HEK293T (cell line): ENCODE measurements around the gene PEAK1.
"Not testable (repeated sequence)": the region's sequence is repeated elsewhere in the genome, so short reads cannot be mapped to it uniquely, and the experiment has no call there.

Source experiments
- CTCF ChIA-PET: fragments of 350-600 bp; formaldehyde crosslinking; extraction: SDS; loops from one replicate; lab custom pipeline; 2021; ENCODE audit warnings: antibody characterized with exemption, inconsistent platforms; lab: Yijun Ruan, JAX
- POLR2A ChIA-PET: fragments of 350-600 bp; formaldehyde crosslinking; extraction: SDS; loops from one replicate; lab custom pipeline; 2020; ENCODE audit warnings: antibody characterized with exemption, inconsistent platforms; lab: Yijun Ruan, JAX
- DNase-seq: peaks from one replicate; pipeline ENCODE4 v3.0.0; 2012; ENCODE audit warnings: mixed read lengths; ENCODE audit errors: extremely low spot score
- ARNT ChIP-seq: fragments of 450-650 bp; IDR thresholded peaks from 2 replicates; pipeline ENCODE4 v1.6.1; 2017; ENCODE audit warnings: mild to moderate bottlenecking
- BHLHE40 ChIP-seq: fragments of 450-650 bp; IDR thresholded peaks from 2 replicates; pipeline ENCODE4 v1.6.1; 2016; ENCODE audit warnings: mild to moderate bottlenecking, moderate library complexity, borderline replicate concordance
- CTBP1 ChIP-seq: fragments of 450-650 bp; IDR thresholded peaks from 2 replicates; pipeline ENCODE4 v1.6.1; 2016; ENCODE audit warnings: borderline replicate concordance
- ELF4 ChIP-seq: fragments of 450-650 bp; IDR thresholded peaks from 2 replicates; pipeline ENCODE4 v1.6.1; 2017; ENCODE audit warnings: antibody characterized with exemption
- FOXA1 ChIP-seq: fragments of 450-650 bp; IDR thresholded peaks from 2 replicates; pipeline ENCODE4 v1.6.1; 2016; ENCODE audit warnings: mild to moderate bottlenecking
- FOXK2 ChIP-seq: fragments of 450-650 bp; IDR thresholded peaks from 2 replicates; pipeline ENCODE4 v1.6.1; 2016; ENCODE audit warnings: mild to moderate bottlenecking
- FOXM1 ChIP-seq: fragments of 450-650 bp; IDR thresholded peaks from 2 replicates; pipeline ENCODE4 v1.6.1; 2017; ENCODE audit warnings: mild to moderate bottlenecking, borderline replicate concordance
- HDGF ChIP-seq: fragments of 450-650 bp; IDR thresholded peaks from 2 replicates; pipeline ENCODE4 v1.6.1; 2017; ENCODE audit warnings: antibody characterized with exemption, borderline replicate concordance
- L3MBTL2 ChIP-seq: fragments of 450-650 bp; conservative IDR thresholded peaks from 2 replicates; pipeline ENCODE4 v1.6.1; 2016; ENCODE audit warnings: mild to moderate bottlenecking
- LEF1 ChIP-seq: fragments of 450-650 bp; IDR thresholded peaks from 2 replicates; pipeline ENCODE4 v1.6.1; 2017; ENCODE audit warnings: mild to moderate bottlenecking, borderline replicate concordance
- NFRKB ChIP-seq: fragments of 450-650 bp; IDR thresholded peaks from 2 replicates; pipeline ENCODE4 v1.6.1; 2016; ENCODE audit warnings: mild to moderate bottlenecking, moderate library complexity
- SP1 ChIP-seq: fragments of 450-650 bp; IDR thresholded peaks from 2 replicates; pipeline ENCODE4 v1.6.1; 2017
- SUZ12 ChIP-seq: fragments of 450-650 bp; IDR thresholded peaks from 2 replicates; pipeline ENCODE4 v1.6.1; 2016; ENCODE audit warnings: mild to moderate bottlenecking
- TARDBP ChIP-seq: fragments of 450-650 bp; IDR thresholded peaks from 2 replicates; pipeline ENCODE4 v1.6.1; 2016
- ZNF384 ChIP-seq: fragments of 450-650 bp; IDR thresholded peaks from 2 replicates; pipeline ENCODE4 v1.6.1; 2016
- TF ChIP-seq, protein P1 (sequence below): fragments of 450-650 bp; IDR thresholded peaks from 2 replicates; pipeline ENCODE4 v1.6.1; 2016

PEAK1 gene

DNA sequence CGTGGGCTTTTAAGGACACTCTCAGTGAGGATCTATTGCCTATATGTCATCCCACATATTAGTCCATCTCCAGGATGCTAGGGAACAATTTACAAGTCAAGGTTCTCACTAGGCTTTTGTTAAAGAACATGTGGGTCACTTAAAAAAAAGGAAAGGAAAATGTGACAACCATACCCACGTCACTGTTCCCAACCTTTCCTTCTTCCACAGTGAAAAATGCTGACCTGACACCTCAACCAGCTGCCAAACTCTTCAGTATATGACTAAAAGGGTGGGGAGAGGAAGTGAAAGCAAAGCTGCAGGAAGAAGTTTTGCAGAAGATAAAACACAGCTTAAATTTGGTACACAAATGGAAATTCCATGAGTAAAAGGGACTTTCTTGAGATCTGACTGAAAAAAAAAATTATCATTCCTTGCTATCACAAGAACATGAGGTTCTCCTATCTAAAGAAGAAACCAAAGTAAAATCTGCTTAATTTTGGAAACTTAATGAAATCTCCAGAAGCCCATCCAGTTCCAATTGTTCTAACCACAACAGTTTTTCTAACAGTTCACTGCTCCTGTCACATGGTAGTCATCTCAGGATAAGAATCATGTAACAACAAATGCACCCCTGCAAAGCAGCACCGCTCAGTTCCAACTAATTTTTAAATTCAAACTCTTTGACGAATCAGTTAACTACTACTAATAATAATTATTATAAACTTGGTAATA is 232.0 kb downstream of the PEAK1 start:
- ChIA-PET CTCF (interaction anchor here (0.5 to 2.2 kb wide), 6 partner anchors 81 to 430 kb away, joined by 3 to 14 read pairs (median 4); no protein-coding TSS in a partner anchor), POLR2A (no interaction called here)
- no peak for DNase-seq
- TF ChIP-seq FOXA1 (no peak), FOXM1 (no peak), SP1 (no peak), CTBP1 (no peak), ARNT (no peak), ZNF384 (no peak), HDGF (no peak), NFRKB (no peak), BHLHE40 (no peak)
- TF ChIP-seq, protein P1, sequence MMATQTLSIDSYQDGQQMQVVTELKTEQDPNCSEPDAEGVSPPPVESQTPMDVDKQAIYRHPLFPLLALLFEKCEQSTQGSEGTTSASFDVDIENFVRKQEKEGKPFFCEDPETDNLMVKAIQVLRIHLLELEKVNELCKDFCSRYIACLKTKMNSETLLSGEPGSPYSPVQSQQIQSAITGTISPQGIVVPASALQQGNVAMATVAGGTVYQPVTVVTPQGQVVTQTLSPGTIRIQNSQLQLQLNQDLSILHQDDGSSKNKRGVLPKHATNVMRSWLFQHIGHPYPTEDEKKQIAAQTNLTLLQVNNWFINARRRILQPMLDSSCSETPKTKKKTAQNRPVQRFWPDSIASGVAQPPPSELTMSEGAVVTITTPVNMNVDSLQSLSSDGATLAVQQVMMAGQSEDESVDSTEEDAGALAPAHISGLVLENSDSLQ: no peak

DNA sequence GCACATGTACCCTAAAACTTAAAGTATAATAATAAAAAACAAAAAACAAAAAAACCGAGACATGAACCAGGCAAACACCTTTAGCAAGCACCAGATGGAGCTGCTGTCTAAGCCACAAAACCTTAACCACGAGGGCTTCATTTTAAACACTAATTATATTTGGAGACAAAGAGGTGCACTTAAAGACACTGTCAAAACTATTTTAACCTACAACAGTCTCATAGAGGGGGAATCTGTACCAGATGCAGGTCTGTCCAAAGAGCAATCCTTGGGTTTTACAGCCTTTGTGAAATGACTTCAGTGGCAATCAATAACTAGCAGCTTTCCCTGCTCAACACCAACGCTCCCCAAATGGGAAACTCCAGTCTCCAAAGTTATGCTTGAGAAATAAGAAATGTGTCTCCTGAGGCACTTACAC is 233.3 kb downstream of the PEAK1 start:
- DNase-seq: peak; percentile 22
- CTCF ChIA-PET: interaction anchor here (0.6 to 2.2 kb wide), 8 partner anchors 15 to 356 kb away, joined by 3 to 14 read pairs (median 5); no protein-coding TSS in a partner anchor
- POLR2A ChIA-PET: interaction anchor here (0.6 to 1.0 kb wide), 2 partner anchors 7 to 356 kb away, joined by 3 to 4 read pairs; no protein-coding TSS in a partner anchor
- TF ChIP-seq, protein P1: no peak
- no peak for TF ChIP-seq SUZ12
- no peak for TF ChIP-seq HDGF
- no peak for TF ChIP-seq TARDBP
- no peak for TF ChIP-seq FOXK2
- TF ChIP-seq ARNT: no peak
- no peak for TF ChIP-seq ZNF384
- no peak for TF ChIP-seq L3MBTL2
- TF ChIP-seq FOXM1: no peak
- TF ChIP-seq LEF1: no peak
- TF ChIP-seq SP1: no peak

- DNase-seq: no peak
- POLR2A ChIA-PET: no interaction called here
- TF ChIP-seq SP1 (no peak), LEF1 (no peak), BHLHE40 (no peak), FOXK2 (no peak), ELF4 (no peak), FOXM1 (no peak), NFRKB (no peak), SUZ12 (no peak)
- TF ChIP-seq, protein P1: no peak
- CTCF ChIA-PET: no interaction called here
Observed at GRCh38 chr15:77185242-77185785, 234.6 kb downstream of the PEAK1 start.

DNA sequence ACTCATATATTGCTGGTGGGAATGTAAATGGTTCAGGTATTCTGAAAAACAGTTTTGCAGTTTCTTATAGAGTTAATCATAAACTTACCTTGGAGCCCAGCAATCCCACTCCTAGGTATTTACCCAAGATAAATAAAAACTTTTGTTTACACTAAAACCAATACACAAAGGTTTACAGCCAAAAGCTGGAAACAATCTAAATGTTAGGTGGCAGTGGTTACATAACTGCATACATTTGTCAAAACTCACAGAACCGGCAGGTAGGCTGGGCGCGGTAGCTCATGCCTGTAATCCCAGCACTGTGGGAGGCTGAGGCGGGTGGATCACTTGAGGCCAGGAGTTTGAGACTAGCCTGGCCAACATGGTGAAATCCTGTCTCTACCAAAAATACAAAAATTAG is 235.6 kb downstream of the PEAK1 start:
- CTCF ChIA-PET: interaction anchor here (2.4 kb wide), 1 partner anchor 313 kb away, joined by 6 read pairs; no protein-coding TSS in a partner anchor

DNA sequence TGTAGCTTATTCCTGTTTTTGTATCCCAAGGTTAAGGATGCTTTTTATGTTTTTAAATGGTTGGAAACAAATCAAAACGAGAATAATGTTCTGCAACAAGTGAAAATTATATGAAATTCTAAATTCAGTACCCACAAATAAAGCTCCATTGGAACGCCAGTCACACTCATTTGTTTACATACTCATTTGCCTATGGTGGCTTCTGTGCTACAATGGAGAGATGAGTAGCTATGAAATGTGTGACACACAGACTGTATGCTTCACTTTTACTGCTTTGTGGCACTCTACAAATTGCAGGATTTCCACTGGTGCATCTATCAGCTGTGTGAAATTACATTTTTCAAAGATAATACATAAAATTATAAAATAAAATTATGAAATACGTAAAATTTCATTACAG is 236.8 kb downstream of the PEAK1 start:
- CTCF ChIA-PET: interaction anchor here (1.1 to 2.4 kb wide), 2 partner anchors 64 to 314 kb away, joined by 5 to 6 read pairs; no protein-coding TSS in a partner anchor
- POLR2A ChIA-PET: no interaction called here
- no peak for DNase-seq
- TF ChIP-seq NFRKB (no peak), BHLHE40 (no peak), HDGF (no peak), FOXA1 (no peak), L3MBTL2 (no peak)

More for the DNA sequence above, 235.6 kb downstream of the PEAK1 start:
- DNase-seq, POLR2A ChIA-PET: not testable (repeated sequence)

- no peak for TF ChIP-seq CTBP1
- TF ChIP-seq LEF1: no peak
- no peak for TF ChIP-seq FOXA1
- TF ChIP-seq ELF4: no peak
- TF ChIP-seq BHLHE40: no peak
- ChIA-PET CTCF (interaction anchor here (2.4 kb wide), 1 partner anchor 316 kb away, joined by 6 read pairs; no protein-coding TSS in a partner anchor), POLR2A (no interaction called here)
- no peak for DNase-seq
Observed at GRCh38 chr15:77181305-77182074, 238.4 kb downstream of the PEAK1 start.
